Endothelial cell of umbilical vein (primary cell): Measurements from ENCODE around the gene RHEX.

Experiments used
- EZH2 ChIP-seq: IDR thresholded peaks from 2 replicates; pipeline ENCODE4 v1.6.1; 2012; ENCODE audit warnings: borderline replicate concordance, low read depth, mild to moderate bottlenecking, moderate library complexity, low read length, inconsistent platforms; ENCODE audit not compliant: severe bottlenecking
- FOS ChIP-seq: IDR thresholded peaks from 2 replicates; pipeline ENCODE4 v1.6.1; 2011; ENCODE audit warnings: mild to moderate bottlenecking, low read length, moderate library complexity, borderline replicate concordance; ENCODE audit not compliant: insufficient read depth
- GATA2 ChIP-seq: IDR thresholded peaks from 2 replicates; pipeline ENCODE4 v1.7.0; 2011; ENCODE audit warnings: low read depth, mild to moderate bottlenecking, moderate library complexity, mixed read lengths, low read length; ENCODE audit not compliant: insufficient read length, insufficient read depth
- JUN ChIP-seq: IDR thresholded peaks from 2 replicates; pipeline ENCODE4 v1.6.1; 2011; ENCODE audit warnings: borderline replicate concordance, low read depth; ENCODE audit not compliant: insufficient read length, insufficient read depth
- MYC ChIP-seq: IDR thresholded peaks from one replicate; pipeline ENCODE4 v1.6.1; 2011; ENCODE audit warnings: mild to moderate bottlenecking, low read depth, low read length
- POLR2A ChIP-seq: IDR thresholded peaks from 2 replicates; pipeline ENCODE4 v1.6.1; 2012; ENCODE audit warnings: low read depth, mild to moderate bottlenecking, control low read depth, low read length
- POLR2AphosphoS5 ChIP-seq: IDR thresholded peaks from 2 replicates; pipeline ENCODE4 v1.6.1; 2012; ENCODE audit warnings: low read depth, mild to moderate bottlenecking, control low read depth, low read length, moderate library complexity; ENCODE audit not compliant: insufficient read depth
- TF ChIP-seq, protein P1 (sequence below), 2 donors: IDR thresholded peaks; 1 replicate in 1 of 2; 2 replicates in 1 of 2; pipeline ENCODE4 v1.5.1; 2011; ENCODE audit warnings: low read length in 2 of 2, mild to moderate bottlenecking in 2 of 2, moderate library complexity in 2 of 2, control low read depth in 1 of 2, inconsistent platforms in 1 of 2, low read depth in 1 of 2; ENCODE audit not compliant: insufficient read depth in 1 of 2; ENCODE audit errors: extremely low read depth in 1 of 2
- TF ChIP-seq, protein P2 (sequence below): IDR thresholded peaks from 2 replicates; pipeline ENCODE4 v1.6.1; 2011; ENCODE audit not compliant: insufficient read depth, insufficient read length

GRCh38 chr1:206010060-206010459 is 42.9 kb upstream of the RHEX start:
- TF ChIP-seq, protein P1, sequence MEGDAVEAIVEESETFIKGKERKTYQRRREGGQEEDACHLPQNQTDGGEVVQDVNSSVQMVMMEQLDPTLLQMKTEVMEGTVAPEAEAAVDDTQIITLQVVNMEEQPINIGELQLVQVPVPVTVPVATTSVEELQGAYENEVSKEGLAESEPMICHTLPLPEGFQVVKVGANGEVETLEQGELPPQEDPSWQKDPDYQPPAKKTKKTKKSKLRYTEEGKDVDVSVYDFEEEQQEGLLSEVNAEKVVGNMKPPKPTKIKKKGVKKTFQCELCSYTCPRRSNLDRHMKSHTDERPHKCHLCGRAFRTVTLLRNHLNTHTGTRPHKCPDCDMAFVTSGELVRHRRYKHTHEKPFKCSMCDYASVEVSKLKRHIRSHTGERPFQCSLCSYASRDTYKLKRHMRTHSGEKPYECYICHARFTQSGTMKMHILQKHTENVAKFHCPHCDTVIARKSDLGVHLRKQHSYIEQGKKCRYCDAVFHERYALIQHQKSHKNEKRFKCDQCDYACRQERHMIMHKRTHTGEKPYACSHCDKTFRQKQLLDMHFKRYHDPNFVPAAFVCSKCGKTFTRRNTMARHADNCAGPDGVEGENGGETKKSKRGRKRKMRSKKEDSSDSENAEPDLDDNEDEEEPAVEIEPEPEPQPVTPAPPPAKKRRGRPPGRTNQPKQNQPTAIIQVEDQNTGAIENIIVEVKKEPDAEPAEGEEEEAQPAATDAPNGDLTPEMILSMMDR (IDR thresholded peaks at IDR 0.05; ENCODE audit: extremely low read depth in 1 of 2, insufficient read depth in 1 of 2, low read depth in 1 of 2, low read length in 2 of 2), result no peak
- TF ChIP-seq FOS (no peak), EZH2 (no peak), JUN (no peak), POLR2A (no peak), POLR2AphosphoS5 (no peak), GATA2 (no peak), MYC (no peak)
- TF ChIP-seq, protein P2, sequence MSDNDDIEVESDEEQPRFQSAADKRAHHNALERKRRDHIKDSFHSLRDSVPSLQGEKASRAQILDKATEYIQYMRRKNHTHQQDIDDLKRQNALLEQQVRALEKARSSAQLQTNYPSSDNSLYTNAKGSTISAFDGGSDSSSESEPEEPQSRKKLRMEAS, result no peak
